HEK293T (cell line): ENCODE data around the gene IL17B.

Experiments
- CTCF ChIA-PET: fragments of 350-600 bp; formaldehyde crosslinking; extraction: SDS; loops from one replicate; lab custom pipeline; 2021; ENCODE audit warnings: antibody characterized with exemption, inconsistent platforms; lab: Yijun Ruan, JAX
- POLR2A ChIA-PET: fragments of 350-600 bp; formaldehyde crosslinking; extraction: SDS; loops from one replicate; lab custom pipeline; 2020; ENCODE audit warnings: antibody characterized with exemption, inconsistent platforms; lab: Yijun Ruan, JAX
- DNase-seq: peaks from one replicate; pipeline ENCODE4 v3.0.0; 2012; ENCODE audit warnings: mixed read lengths; ENCODE audit errors: extremely low spot score
- ARNT ChIP-seq: fragments of 450-650 bp; IDR thresholded peaks from 2 replicates; pipeline ENCODE4 v1.6.1; 2017; ENCODE audit warnings: mild to moderate bottlenecking
- BHLHE40 ChIP-seq: fragments of 450-650 bp; IDR thresholded peaks from 2 replicates; pipeline ENCODE4 v1.6.1; 2016; ENCODE audit warnings: mild to moderate bottlenecking, moderate library complexity, borderline replicate concordance
- CTBP1 ChIP-seq: fragments of 450-650 bp; IDR thresholded peaks from 2 replicates; pipeline ENCODE4 v1.6.1; 2016; ENCODE audit warnings: borderline replicate concordance
- ELF4 ChIP-seq: fragments of 450-650 bp; IDR thresholded peaks from 2 replicates; pipeline ENCODE4 v1.6.1; 2017; ENCODE audit warnings: antibody characterized with exemption
- FOXA1 ChIP-seq: fragments of 450-650 bp; IDR thresholded peaks from 2 replicates; pipeline ENCODE4 v1.6.1; 2016; ENCODE audit warnings: mild to moderate bottlenecking
- FOXK2 ChIP-seq: fragments of 450-650 bp; IDR thresholded peaks from 2 replicates; pipeline ENCODE4 v1.6.1; 2016; ENCODE audit warnings: mild to moderate bottlenecking
- FOXM1 ChIP-seq: fragments of 450-650 bp; IDR thresholded peaks from 2 replicates; pipeline ENCODE4 v1.6.1; 2017; ENCODE audit warnings: mild to moderate bottlenecking, borderline replicate concordance
- HDGF ChIP-seq: fragments of 450-650 bp; IDR thresholded peaks from 2 replicates; pipeline ENCODE4 v1.6.1; 2017; ENCODE audit warnings: antibody characterized with exemption, borderline replicate concordance
- L3MBTL2 ChIP-seq: fragments of 450-650 bp; conservative IDR thresholded peaks from 2 replicates; pipeline ENCODE4 v1.6.1; 2016; ENCODE audit warnings: mild to moderate bottlenecking
- LEF1 ChIP-seq: fragments of 450-650 bp; IDR thresholded peaks from 2 replicates; pipeline ENCODE4 v1.6.1; 2017; ENCODE audit warnings: mild to moderate bottlenecking, borderline replicate concordance
- NFRKB ChIP-seq: fragments of 450-650 bp; IDR thresholded peaks from 2 replicates; pipeline ENCODE4 v1.6.1; 2016; ENCODE audit warnings: mild to moderate bottlenecking, moderate library complexity
- PKNOX1 ChIP-seq: fragments of 450-650 bp; IDR thresholded peaks from 2 replicates; pipeline ENCODE4 v1.6.1; 2016
- SP1 ChIP-seq: fragments of 450-650 bp; IDR thresholded peaks from 2 replicates; pipeline ENCODE4 v1.6.1; 2017
- SUZ12 ChIP-seq: fragments of 450-650 bp; IDR thresholded peaks from 2 replicates; pipeline ENCODE4 v1.6.1; 2016; ENCODE audit warnings: mild to moderate bottlenecking
- TARDBP ChIP-seq: fragments of 450-650 bp; IDR thresholded peaks from 2 replicates; pipeline ENCODE4 v1.6.1; 2016
- ZNF384 ChIP-seq: fragments of 450-650 bp; IDR thresholded peaks from 2 replicates; pipeline ENCODE4 v1.6.1; 2016

The IL17B gene

DNA sequence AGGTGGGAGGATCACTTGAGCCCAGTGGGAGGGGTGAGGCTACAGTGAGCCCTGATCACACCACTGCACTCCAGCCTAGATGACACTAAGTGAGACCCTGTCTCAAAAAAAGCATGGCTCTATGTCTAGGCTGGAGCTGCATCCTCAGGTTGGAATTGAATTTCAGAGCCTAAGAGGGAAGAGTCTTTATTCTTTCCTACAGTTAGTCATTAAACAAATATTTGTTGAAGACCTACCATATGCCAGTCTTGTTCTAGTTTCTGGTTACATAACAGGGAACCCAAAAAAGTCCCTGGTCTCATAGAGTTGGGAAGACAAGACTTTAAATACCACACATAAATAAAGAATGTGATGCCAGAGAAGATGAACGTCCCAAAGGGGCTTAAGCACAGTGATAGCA, 40.7 kb downstream of the IL17B start:
- no peak for DNase-seq
- POLR2A ChIA-PET: no interaction called here
- CTCF ChIA-PET: no interaction called here
- TF ChIP-seq ARNT (no peak), CTBP1 (no peak), SUZ12 (no peak), FOXK2 (no peak), BHLHE40 (no peak), NFRKB (no peak), ZNF384 (no peak), HDGF (no peak), FOXA1 (no peak), TARDBP (no peak)

DNA sequence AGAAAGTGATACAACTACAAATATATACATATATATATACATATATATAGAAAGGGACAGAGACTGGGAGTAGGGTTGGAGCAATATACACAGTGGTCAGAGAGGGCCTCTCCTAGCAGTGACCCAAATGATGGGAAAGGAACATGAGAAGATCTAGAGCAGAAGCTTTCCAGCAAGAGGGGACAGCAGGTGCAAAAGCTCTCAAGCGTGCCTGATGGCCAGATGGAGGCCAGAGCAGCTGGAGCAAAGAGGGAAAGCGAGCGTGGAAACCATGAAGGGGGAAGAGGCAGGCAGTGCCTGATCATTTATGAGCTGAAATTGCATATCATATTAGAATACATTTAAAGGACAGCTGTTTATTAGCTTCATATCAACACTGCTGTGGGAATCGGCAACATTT, 41.4 kb downstream of the IL17B start:
- TF ChIP-seq SP1: no peak
- no peak for TF ChIP-seq ZNF384
- TF ChIP-seq HDGF: no peak
- no peak for TF ChIP-seq PKNOX1
- no peak for TF ChIP-seq FOXK2
- TF ChIP-seq SUZ12: no peak
- TF ChIP-seq ARNT: no peak
- TF ChIP-seq FOXA1: no peak
- no peak for TF ChIP-seq NFRKB
- TF ChIP-seq LEF1: no peak
- TF ChIP-seq TARDBP: no peak
- no peak for TF ChIP-seq ELF4
- no peak for TF ChIP-seq FOXM1
- no peak for TF ChIP-seq L3MBTL2
- no peak for TF ChIP-seq BHLHE40
- no peak for TF ChIP-seq CTBP1
- ChIA-PET POLR2A (no interaction called here), CTCF (no interaction called here)
- no peak for DNase-seq

DNA sequence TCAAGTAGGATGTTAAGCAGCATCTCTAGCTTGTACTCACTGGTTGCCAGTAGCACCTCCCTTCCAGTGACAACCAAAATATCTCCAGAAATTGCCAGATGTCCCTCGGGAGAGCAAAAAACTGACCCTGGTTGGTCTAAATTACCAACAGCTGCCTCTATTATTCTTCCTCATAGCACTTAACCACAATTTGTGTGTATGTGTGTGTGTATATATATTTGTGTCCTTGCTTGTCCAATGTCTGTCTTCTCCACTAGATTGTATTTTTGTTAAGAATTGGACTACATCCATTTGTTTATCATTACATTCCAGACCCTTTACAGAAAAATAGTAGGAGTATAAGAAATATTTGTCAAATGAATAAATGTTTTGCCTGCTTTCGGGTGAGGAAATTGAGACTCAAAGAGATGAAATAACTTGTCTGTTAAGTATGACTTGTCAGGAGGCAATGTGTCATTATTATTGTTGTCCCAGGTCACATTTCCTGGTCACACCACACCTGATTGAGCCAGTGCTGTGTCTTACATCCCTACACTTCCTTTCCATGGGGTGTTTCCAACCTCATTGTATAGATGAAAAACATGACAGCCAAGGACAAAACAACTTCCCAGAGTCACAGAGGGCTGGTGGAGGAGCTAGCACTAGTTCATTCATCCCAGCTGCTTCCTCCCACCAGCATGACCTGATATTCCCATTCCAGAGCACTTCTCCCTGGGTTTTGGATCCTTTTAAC, 45.2 kb downstream of the IL17B start:
- ChIA-PET POLR2A (interaction anchor here (1.6 to 3.6 kb wide), 4 partner anchors 9 to 14 kb away, joined by 3 to 24 read pairs (median 12); partner anchors contain the start of gene GRPEL2), CTCF (no interaction called here)
- TF ChIP-seq CTBP1 (no peak), ZNF384 (no peak), SP1 (no peak), ARNT (no peak), BHLHE40 (no peak), HDGF (no peak)
- no peak for DNase-seq

DNA sequence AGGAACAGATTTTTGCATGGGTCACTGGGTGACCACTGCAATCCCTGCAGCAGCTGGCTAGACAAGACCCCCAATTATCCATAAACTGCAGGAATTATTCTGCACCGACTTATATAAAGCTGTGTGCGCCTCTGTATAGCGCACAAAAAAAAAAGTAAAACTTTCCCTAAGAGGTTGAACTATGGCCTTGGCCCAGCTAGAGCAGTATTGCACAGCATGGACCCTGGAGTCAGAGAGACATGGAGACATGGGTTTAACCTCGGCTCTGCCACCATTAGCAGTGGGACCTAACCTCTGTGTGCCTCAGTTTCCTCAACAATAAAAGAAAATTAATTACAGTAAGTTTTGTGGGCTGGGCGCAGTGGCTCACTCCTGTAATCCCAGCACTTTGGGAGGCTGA, 50.9 kb downstream of the IL17B start:
- CTCF ChIA-PET: interaction anchor here (1.1 kb wide), 1 partner anchor 39 kb away, joined by 3 read pairs; no protein-coding TSS in a partner anchor
- TF ChIP-seq LEF1: no peak
- no peak for TF ChIP-seq SP1
- TF ChIP-seq FOXA1: no peak
- no peak for TF ChIP-seq L3MBTL2
- no peak for TF ChIP-seq PKNOX1
- no peak for TF ChIP-seq ARNT
- no peak for TF ChIP-seq NFRKB
- TF ChIP-seq ELF4: no peak
- no peak for TF ChIP-seq ZNF384
- no peak for TF ChIP-seq HDGF
- no peak for DNase-seq
- POLR2A ChIA-PET: no interaction called here

DNA sequence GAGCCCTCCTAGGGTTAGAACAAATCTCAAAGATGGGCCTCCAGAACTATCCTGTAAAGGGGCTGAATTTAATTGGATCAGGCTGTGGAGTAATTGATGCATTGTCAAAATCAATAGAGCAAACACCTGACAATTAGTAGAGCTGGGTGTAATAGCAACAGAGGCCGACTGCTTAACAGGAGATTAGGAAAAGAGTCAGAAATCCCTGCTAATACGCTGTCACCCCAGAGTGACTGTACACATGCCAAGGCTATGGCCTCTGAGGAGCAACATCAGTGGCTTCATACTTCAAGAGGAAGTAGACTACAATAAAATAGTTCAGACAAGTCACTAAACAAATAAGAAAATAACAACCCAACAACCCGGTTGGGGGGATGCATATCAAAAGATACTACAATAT, 52.5 kb downstream of the IL17B start:
- no peak for DNase-seq
- CTCF ChIA-PET: no interaction called here
- TF ChIP-seq ZNF384 (no peak), SP1 (no peak), FOXK2 (no peak), BHLHE40 (no peak), TARDBP (no peak), ELF4 (no peak), ARNT (no peak), HDGF (no peak), SUZ12 (no peak)
- POLR2A ChIA-PET: no interaction called here

DNA sequence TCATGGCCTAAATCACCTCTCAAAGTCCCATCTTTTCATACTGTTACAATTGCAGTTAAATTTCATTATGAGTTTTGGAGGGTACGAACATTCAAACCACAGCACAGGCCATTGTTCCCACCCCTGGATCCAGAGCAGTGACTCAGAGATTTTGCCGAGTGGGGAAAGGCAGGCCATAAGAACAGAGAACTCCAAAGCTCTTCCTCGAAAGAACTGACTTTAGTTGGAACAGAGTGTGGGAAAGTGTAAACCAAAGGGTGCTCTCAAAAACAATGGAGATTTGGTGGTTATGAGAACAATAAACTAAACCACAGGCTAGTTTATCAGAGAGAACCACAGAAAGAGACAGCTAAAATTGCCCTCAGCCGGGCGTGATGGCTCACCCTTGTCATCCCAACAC, 53.2 kb downstream of the IL17B start:
- DNase-seq: no peak
- TF ChIP-seq ZNF384 (no peak), CTBP1 (no peak), HDGF (no peak), FOXK2 (no peak), PKNOX1 (no peak), L3MBTL2 (no peak), TARDBP (no peak), SUZ12 (no peak), SP1 (no peak), LEF1 (no peak), FOXA1 (no peak), ARNT (no peak), ELF4 (no peak), FOXM1 (no peak)
- ChIA-PET CTCF (interaction anchor here (0.6 kb wide), 1 partner anchor 496 kb away, joined by 3 read pairs; no protein-coding TSS in a partner anchor), POLR2A (no interaction called here)
